Ammon's horn (tissue), 1 donor: ENCODE measurements around the gene FSTL3.
"Not testable (repeated sequence)": the region's sequence is repeated elsewhere in the genome, so short reads cannot be mapped to it uniquely, and the experiment has no call there.

Experiments
- DNase-seq: peaks from one replicate; pipeline ENCODE4 v3.0.0-alpha.2; 2016; ENCODE audit warnings: low spot score

The FSTL3 gene

GRCh38 chr19:711254-711653 lies 35.1 kb downstream of the FSTL3 start:
- no peak for DNase-seq

GRCh38 chr19:715347-715746 lies 39.2 kb downstream of the FSTL3 start:
- DNase-seq: no peak

- no peak for DNase-seq
Observed at GRCh38 chr19:718251-718951, 42.2 kb downstream of the FSTL3 start.

- peak; percentile 72 for DNase-seq
Observed at GRCh38 chr19:718991-719512, 42.9 kb downstream of the FSTL3 start.

GRCh38 chr19:719636-720344 lies 43.6 kb downstream of the FSTL3 start:
- peak; percentile 50 for DNase-seq

- peak; percentile 84 for DNase-seq
Observed at GRCh38 chr19:720345-721160, 44.4 kb downstream of the FSTL3 start.

- DNase-seq: no peak
Observed at GRCh38 chr19:722553-723101, 46.4 kb downstream of the FSTL3 start.

GRCh38 chr19:723247-723646 lies 47.1 kb downstream of the FSTL3 start:
- no peak for DNase-seq

GRCh38 chr19:723714-724113 lies 47.5 kb downstream of the FSTL3 start:
- no peak for DNase-seq

- DNase-seq: no peak
Observed at GRCh38 chr19:725461-726089, 49.4 kb downstream of the FSTL3 start.

GRCh38 chr19:726993-727956 lies 51.1 kb downstream of the FSTL3 start:
- DNase-seq: no peak

- DNase-seq: no peak
Observed at GRCh38 chr19:728011-728410, 51.8 kb downstream of the FSTL3 start.

GRCh38 chr19:729564-729963 lies 53.4 kb downstream of the FSTL3 start:
- DNase-seq: not testable (repeated sequence)

GRCh38 chr19:729965-730668 lies 53.9 kb downstream of the FSTL3 start:
- no peak for DNase-seq

GRCh38 chr19:731000-731399 lies 54.8 kb downstream of the FSTL3 start:
- DNase-seq: no peak

- DNase-seq: no peak
Observed at GRCh38 chr19:732148-733069, 56.2 kb downstream of the FSTL3 start.
